Osteocyte (in vitro differentiated cells): ENCODE measurements around the gene KIAA0930. TPM values are rescaled to one million over a fixed set of nuclear protein-coding genes. Genes with fewer than 3 reads are reported as not detected.

Experiments used
- DNase-seq: peaks from one replicate; pipeline ENCODE4 v3.0.0; 2021; ENCODE audit warnings: mixed read lengths; ENCODE audit not compliant: unreplicated experiment; ENCODE audit errors: extremely low spot score
- H3K27ac Mint-ChIP-seq: one replicate; pipeline ENCODE4 v1.8.0; 2021; ENCODE audit warnings: mild to moderate bottlenecking, mixed read lengths; ENCODE audit not compliant: unreplicated experiment
- H3K27me3 Mint-ChIP-seq: one replicate; pipeline ENCODE4 v1.8.0; 2021; ENCODE audit warnings: mixed read lengths; ENCODE audit not compliant: unreplicated experiment
- H3K36me3 Mint-ChIP-seq: one replicate; pipeline ENCODE4 v1.8.0; 2021; ENCODE audit warnings: mixed read lengths; ENCODE audit not compliant: unreplicated experiment
- H3K4me1 Mint-ChIP-seq: one replicate; pipeline ENCODE4 v1.8.0; 2021; ENCODE audit warnings: mixed read lengths; ENCODE audit not compliant: unreplicated experiment
- H3K4me3 Mint-ChIP-seq: one replicate; pipeline ENCODE4 v1.8.0; 2021; ENCODE audit warnings: mild to moderate bottlenecking, moderate library complexity, mixed read lengths; ENCODE audit not compliant: unreplicated experiment
- H3K9me3 Mint-ChIP-seq: one replicate; pipeline ENCODE4 v1.8.0; 2021; ENCODE audit warnings: mixed read lengths; ENCODE audit not compliant: unreplicated experiment
- total RNA-seq: library from RNA; stranded (reverse); gene quantifications from 2 replicates; pipeline ENCODE4 v1.2.1, GENCODE V29; 2021
- TF ChIP-seq, protein P1 (sequence below): fragments of 200-600 bp; sonication (generic); IDR thresholded peaks from 2 replicates; pipeline ENCODE4 v1.5.0; 2021; ENCODE audit warnings: antibody characterized with exemption, mild to moderate bottlenecking, moderate library complexity

The KIAA0930 gene
- total RNA-seq, 1 donor from 2014 or later, result 53.1 TPM

DNA sequence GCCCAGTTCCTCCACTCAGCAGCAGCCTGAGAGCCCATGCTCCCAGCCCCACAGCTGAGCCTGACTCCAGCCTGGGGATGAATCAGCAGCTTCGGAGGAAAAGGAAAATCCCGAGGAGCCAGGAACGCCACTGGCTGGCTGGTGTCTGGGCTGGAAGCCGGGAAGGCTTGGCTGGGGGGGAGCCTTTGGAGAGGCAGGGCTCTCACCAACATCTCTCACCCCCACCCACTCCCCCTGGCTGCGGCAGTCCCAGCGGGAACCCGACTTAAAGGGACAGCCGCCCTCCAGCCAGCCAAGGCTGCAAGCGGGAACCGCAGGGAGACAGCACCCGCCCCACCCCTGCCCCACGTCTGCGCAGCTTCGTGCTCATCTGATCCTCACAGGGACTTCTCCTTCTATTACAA lies 28.4 kb downstream of the KIAA0930 start:
- TF ChIP-seq, protein P1, sequence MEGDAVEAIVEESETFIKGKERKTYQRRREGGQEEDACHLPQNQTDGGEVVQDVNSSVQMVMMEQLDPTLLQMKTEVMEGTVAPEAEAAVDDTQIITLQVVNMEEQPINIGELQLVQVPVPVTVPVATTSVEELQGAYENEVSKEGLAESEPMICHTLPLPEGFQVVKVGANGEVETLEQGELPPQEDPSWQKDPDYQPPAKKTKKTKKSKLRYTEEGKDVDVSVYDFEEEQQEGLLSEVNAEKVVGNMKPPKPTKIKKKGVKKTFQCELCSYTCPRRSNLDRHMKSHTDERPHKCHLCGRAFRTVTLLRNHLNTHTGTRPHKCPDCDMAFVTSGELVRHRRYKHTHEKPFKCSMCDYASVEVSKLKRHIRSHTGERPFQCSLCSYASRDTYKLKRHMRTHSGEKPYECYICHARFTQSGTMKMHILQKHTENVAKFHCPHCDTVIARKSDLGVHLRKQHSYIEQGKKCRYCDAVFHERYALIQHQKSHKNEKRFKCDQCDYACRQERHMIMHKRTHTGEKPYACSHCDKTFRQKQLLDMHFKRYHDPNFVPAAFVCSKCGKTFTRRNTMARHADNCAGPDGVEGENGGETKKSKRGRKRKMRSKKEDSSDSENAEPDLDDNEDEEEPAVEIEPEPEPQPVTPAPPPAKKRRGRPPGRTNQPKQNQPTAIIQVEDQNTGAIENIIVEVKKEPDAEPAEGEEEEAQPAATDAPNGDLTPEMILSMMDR, result peak; percentile 7
- Mint-ChIP-seq H3K27ac (peak overlapping the region; percentile 91), H3K9me3 (no peaks in the 10 kb centered on the region), H3K27me3 (no peaks in the 10 kb centered on the region), H3K4me1 (peaks cover 62% of the 10 kb centered on the region), H3K4me3 (peak overlapping the region; percentile 64), H3K36me3 (peaks cover 3% of the 10 kb centered on the region)
- DNase-seq, result peak; percentile 95

DNA sequence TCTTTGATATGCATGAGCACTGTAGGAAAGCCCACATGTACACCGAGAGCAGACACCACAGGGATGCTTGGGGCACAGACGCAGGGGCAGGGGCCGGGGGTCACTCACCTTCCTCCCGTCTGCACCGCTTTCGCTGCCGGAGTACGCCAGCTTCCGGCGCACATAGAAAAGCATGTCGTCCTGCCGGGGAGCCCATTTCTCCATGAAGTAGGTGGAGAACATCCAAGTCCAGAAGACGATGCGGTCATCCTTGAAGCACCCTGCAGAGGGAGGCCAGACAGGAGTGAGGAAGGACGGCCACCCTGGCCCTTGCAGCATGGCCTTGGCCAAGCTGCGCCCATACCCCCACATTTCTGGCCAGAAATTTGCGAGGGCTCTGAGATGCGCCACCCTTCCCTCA lies 28.8 kb downstream of the KIAA0930 start:
- no peaks in the 10 kb centered on the region for H3K27me3 Mint-ChIP-seq
- H3K9me3 Mint-ChIP-seq, result no peaks in the 10 kb centered on the region
- H3K4me1 Mint-ChIP-seq, result peaks cover 61% of the 10 kb centered on the region
- H3K36me3 Mint-ChIP-seq, result peaks cover 3% of the 10 kb centered on the region
- H3K4me3 Mint-ChIP-seq, result peak overlapping the region; percentile 64
- DNase-seq, result no peak
- TF ChIP-seq, protein P1, result no peak
- H3K27ac Mint-ChIP-seq, result peak overlapping the region; percentile 91

DNA sequence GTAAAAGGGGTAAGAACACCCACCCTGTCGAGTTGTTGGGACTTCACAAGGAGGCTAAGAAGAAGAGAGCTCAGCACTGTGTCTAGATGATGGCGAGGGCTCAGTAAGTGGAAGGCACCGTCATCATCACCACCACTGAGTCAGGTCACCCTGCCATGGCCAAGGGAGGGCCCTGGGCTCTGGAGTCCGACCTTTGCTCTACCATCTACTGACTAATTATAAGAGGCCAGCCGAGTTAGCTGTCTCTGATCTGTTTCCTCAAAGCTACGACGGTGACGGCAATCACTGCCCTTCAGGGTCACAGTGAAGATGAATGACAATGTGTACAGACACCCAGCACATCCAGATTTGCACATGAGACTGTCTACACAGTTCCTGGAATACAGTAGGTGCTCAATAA lies 29.3 kb downstream of the KIAA0930 start:
- Mint-ChIP-seq H3K4me3 (peak overlapping the region; percentile 64), H3K4me1 (peaks cover 57% of the 10 kb centered on the region), H3K27me3 (no peaks in the 10 kb centered on the region), H3K27ac (peak overlapping the region; percentile 91), H3K36me3 (peaks cover 3% of the 10 kb centered on the region), H3K9me3 (no peaks in the 10 kb centered on the region)
- TF ChIP-seq, protein P1, result no peak
- no peak for DNase-seq

DNA sequence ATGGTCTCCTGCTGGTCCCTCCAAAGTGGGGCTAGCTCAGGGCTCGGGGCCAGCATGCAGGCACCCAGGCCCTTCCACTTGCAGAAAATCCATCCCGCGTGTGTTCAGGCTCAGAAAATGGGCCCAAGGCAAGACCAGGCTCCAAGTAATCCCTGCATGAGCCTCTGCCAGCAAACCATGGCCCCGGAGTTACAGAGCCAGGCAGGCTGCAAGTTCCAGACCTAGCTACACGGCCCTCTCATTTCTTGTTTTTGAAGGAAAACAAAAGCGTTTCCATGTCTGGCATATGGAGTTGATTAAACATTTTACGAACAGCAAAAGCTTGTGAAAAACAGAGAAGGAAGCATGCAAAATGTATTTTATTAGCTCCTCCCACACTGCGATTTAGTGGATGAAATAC lies 29.7 kb downstream of the KIAA0930 start:
- TF ChIP-seq, protein P1, result no peak
- no peaks in the 10 kb centered on the region for H3K27me3 Mint-ChIP-seq
- DNase-seq, result no peak
- H3K4me3 Mint-ChIP-seq, result peak overlapping the region; percentile 64
- no peaks in the 10 kb centered on the region for H3K9me3 Mint-ChIP-seq
- H3K36me3 Mint-ChIP-seq, result peaks cover 3% of the 10 kb centered on the region
- H3K4me1 Mint-ChIP-seq, result peaks cover 55% of the 10 kb centered on the region
- peak overlapping the region; percentile 91 for H3K27ac Mint-ChIP-seq

DNA sequence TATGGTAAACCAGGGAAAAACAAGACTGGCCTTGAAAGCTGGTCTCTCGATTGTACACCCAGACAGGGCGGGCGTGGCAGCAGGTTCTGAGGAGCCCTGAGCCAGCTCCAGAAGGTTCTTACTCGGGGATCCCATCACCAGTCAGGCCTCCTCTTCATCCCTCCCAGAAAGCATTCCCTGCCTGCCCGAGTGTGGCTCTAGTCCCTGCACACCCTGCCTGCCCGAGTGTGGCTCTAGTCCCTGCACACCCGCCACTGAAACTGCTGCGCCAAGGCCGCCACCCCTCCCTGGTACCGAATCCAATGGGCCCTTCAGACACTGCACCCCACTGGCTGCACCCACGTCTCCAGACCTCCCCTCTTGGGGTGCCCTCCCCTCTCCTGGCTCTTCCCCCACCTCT lies 30.1 kb downstream of the KIAA0930 start:
- H3K27ac Mint-ChIP-seq, result peak overlapping the region; percentile 91
- peak overlapping the region; percentile 64 for H3K4me3 Mint-ChIP-seq
- H3K27me3 Mint-ChIP-seq, result no peaks in the 10 kb centered on the region
- TF ChIP-seq, protein P1, result no peak
- DNase-seq, result no peak
- H3K9me3 Mint-ChIP-seq, result no peaks in the 10 kb centered on the region
- H3K4me1 Mint-ChIP-seq, result peaks cover 55% of the 10 kb centered on the region
- peaks cover 3% of the 10 kb centered on the region for H3K36me3 Mint-ChIP-seq
